ENCODE measurements around the gene MSN.
"Not testable (repeated sequence)": the region's sequence is repeated elsewhere in the genome, so short reads cannot be mapped to it uniquely, and the experiment has no call there.

The MSN gene

DNA sequence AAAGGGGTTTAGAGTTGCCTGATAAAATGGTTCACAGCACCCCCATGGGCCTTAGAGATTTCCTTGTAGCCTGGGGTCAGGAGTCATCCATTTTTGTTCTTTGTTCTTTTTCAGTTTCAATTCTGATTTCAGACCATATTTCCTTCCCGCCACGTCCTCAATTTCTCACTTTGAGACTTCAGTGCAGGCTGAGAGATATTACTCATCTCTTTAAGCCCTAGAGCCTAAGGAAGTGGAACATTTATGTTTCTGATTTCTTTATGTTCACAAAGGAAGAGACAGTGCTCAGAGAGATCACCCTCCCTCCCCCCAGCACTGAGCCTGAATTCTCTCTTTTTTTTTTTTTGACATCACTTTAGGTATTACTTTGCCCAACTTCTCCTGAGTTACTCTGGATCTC is 56.3 kb downstream of the MSN start:
- DNase-seq, result no peak

DNA sequence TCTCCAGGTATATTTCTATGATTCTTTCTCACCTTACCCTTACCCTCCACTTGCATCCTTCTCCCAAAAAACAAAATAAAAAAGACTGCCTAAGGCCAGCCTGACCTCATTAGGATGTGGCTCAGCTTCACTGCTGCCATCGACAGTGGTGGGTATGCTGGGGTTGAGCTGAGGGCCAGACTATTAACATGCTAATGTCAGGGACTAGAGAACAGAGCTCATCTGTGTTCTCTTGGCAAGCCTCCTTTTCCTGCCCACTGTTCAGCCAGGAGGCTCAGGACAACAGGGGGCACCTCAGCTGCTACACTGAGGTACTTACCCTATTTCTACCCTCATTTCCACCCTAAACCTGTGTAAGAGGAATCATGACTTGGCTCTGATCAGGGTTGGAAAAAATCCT is 59.3 kb downstream of the MSN start:
- DNase-seq, result no peak

DNA sequence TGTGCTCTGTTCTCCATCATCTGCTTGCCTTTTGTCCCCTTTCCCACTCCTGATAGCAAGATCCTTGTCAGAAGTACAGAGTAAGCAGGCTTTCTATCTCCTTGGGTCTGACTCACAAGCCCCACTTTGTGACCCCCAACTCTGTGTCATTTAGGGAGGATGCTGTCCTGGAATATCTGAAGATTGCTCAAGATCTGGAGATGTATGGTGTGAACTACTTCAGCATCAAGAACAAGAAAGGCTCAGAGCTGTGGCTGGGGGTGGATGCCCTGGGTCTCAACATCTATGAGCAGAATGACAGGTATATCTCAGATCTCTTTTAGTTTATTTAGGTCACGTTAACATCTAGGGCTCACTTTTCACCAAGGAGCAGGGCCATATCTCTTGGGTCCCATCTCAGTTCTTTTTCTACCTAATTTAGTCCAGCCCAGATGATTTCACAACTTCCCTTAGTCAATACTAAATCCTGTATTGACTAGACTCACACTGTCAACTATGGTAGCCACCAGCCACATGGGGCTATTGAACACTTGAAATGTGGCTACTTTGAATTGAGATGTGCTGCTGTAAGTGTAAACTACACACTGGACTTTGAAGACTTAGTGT is 64.3 kb downstream of the MSN start:
- DNase-seq, result no peak

DNA sequence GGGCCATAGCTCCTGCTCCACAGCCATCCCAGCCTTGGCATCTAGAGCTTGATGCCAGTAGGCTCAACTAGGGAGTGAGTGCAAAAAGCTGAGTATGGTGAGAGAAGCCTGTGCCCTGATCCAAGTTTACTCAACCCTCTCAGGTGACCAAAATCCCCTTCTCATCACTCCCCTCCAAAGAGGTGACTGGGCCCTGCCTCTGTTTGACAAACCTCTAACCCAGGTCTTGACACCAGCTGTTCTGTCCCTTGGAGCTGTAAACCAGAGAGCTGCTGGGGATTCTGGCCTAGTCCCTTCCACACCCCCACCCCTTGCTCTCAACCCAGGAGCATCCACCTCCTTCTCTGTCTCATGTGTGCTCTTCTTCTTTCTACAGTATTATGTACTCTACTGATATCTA is 73.5 kb downstream of the MSN start:
- DNase-seq, result no peak

DNA sequence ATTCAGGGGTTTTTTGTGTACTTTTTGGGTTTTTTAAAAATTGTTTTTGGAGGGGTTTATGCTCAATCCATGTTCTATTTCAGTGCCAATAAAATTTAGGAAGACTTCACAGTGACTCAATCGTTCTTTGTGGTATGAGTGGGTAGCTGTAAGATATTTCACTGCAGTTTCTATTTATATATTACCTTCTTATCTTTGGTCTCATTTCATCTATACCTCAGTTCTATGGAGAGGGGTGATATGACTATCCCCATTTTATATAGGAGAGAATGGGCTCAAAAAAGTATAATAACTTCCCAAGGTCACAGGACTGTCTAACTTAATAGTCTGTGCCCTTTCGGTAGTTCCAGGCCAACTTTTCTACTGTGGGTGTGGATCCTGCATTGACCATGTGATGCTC is 74.4 kb downstream of the MSN start:
- DNase-seq, result no peak

DNA sequence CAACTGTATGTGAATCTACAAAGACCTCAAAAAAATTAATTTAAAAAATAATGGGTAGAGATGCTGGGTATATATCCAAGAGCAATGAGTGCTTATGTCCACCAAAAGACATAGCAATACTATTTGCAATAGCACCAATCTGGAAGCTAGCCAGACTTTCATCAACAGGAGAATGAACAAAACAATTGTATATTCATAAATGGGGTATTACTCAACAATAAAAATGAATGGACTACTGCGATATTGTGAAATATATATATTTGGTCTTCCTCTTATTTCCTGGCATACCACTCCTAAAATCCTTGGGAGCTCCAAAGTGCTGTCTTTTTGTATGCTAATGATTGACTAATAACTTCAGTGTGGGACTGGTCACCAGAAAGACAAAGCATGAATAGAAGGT is 77.5 kb downstream of the MSN start:
- no peak for DNase-seq

DNA sequence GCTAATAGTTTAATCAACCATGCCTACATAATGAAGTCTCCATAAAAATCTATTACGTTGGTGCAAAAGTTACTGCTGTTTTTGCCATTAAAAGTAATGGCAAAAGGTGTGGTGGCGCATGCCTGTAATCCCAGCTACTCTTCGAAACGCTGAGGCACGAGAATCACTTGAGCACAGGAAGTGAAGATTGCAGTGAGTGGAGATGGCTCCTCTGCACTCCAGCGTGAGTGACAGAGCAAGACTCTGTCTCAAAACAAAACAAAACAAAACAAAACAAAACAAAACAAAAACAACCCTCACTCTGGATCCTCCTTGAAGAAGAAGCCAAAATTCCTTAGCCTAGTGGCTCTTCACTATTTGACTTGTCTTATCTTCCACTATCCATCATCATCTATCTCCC is 78.0 kb downstream of the MSN start:
- DNase-seq, result no peak

DNA sequence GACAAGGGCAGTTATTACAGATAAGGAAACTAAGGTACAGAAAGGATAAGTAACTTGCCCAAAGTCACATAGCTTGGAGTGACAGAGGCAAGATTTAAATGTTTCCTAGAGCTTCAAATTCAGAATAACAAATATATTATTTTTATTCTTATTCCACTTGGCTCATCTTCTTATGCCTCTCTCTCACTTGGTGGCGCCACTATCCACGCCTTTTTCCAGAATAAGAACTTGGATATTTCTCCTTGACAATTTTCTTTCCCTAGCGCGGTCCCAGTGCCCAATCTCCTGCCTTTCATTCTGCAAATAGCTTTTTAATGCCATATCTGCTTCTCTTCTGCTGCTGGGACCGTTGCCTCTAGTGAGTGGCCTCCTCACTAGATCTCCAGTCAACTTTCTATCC is 78.5 kb downstream of the MSN start:
- DNase-seq, result no peak

DNA sequence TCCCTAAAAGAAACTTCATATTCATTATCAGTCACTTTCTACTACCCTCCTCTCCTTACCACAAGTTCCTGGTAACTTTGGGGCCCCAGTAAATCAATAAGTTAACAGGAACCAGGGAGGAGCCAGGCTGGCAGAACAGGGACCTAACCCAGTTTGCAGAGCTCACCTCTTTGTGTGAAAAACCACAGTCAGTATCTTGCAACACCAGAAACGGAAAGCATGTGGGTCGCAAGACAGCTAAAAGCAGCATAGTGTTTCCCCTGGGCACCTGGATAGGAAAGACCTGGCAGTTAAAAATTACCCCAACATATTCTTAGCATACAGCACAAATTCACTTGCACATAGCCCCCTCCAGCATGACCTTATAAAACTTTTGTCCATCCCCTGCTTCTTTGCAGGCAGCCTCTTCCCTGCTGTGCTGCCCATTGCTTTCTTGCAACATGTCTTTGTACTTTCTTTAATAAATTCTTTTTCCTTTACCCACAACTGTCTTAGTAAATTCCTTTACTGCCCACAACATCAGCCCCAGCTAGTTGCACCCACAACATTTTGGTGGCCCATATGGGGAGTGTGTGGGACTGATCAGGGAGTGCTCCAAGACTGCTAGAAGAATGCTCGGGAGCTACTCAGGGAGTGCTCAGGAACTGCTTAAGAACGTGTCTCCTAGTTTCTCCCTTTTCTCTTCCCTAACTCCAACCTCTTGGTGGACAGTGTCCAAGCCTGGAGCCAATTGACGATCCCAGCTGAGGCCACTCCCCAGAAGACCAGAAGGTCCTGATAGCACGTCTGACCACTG is 83.4 kb downstream of the MSN start:
- DNase-seq, result no peak

DNA sequence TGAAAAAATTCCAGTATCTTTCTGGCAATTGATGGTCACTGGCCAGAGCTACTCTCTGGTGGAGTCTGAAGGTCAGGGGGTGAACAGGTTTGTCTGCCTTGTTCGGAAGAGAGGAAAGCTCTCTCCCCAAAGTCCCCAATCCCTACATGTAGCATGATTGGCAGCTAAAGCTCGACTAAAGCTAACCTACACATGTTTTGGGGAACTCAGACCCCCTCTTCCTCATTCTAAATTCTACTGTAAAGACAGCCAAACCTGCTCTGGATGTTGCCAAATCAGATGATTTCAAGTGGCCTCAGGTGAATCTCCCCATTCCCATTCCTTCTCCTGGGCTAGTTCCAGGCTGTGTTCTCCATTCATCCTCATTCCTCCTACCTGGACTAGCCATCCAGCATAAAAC is 84.1 kb downstream of the MSN start:
- no peak for DNase-seq

DNA sequence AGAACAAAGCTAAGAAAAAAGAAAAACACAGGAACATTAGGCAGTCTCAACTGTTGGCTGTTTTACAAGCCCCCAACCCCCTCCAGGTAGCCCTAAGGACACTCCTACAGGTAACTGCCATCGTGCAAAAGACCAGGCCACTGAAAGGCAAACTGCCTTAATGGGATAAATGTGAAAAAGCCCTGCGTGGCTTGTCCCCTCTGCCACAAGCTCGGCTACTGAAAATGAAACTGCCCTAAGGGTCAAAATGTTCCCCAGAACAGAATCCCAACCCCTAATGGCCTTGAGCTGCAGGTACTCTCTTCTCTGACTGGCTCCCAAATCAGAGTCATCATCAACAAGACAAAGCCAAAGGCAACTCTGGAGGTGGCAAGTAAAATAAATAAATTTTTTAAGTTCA is 84.8 kb downstream of the MSN start:
- no peak for DNase-seq

DNA sequence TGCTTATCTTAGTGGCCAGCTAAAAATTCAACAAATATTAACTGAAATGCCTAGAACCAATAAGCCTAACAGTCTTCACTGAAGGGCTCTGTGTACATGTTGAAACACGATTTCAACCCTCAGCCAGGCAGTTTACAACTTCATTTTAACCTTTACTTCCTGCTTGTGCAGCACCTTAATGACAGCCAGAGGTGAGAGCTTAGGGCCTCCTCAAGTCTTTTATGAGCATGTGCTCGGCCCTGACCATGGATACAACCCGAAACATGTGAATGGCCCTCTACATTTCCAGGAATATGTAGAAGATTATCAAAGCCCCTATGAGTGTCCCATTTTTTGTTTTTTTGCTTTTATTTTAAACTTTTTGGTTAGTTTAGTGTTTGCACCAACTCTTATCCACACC is 88.3 kb downstream of the MSN start:
- no peak for DNase-seq

DNA sequence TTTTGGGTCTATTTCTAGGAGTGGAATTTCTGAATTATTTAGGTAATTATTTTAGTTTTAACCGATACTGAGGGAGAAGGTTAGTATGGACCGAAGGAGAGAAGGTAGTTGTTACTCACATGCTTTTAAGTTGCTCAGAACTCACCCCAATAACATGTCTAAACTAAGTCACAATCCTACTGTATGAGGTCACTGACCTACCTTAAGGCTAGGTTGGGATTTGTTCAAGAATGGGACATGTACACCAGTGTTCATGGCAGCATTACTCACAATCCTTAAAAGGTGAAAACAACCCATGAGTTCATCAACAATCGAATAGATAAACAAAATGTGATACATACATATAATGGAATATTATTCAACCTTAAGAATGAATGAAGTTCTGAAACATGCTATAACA is 90.5 kb downstream of the MSN start:
- DNase-seq, result no peak

DNA sequence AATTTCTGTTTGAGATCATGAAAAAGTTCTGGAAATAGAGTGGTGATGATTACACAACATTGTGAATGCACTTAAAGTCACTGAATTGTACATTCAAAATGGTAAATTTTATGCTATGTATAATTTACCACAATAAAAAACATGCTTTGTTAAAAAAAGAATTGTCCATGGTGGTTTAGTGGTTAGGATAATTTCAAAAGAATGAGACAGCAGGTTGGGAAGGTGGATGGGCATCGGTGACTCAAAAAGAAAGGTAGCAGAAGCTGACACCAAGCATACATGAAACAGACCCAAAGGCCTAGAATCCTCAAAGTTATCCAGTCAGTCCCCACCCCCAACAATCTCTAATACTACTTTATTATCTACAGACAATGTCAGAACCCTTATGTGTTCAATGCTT is 91.1 kb downstream of the MSN start:
- DNase-seq, result no peak

DNA sequence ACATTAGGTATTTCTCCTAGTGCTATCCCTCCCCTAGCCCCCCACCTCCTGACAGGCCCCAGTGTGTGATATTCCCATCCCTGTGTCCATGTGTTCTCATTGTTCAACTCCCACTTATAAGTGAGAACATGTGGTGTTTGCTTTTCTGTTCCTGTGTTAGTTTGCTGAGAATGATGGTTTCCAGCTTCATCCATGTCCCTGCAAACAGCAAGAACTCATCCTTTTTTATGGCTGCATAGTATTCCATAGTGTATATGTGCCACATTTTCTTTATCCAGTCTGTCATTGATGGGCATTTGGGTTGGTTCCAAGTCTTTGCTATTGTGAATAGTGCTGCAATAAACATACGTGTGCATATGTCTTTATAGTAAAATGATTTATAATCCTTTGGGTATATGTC is 92.1 kb downstream of the MSN start:
- DNase-seq, result not testable (repeated sequence)

DNA sequence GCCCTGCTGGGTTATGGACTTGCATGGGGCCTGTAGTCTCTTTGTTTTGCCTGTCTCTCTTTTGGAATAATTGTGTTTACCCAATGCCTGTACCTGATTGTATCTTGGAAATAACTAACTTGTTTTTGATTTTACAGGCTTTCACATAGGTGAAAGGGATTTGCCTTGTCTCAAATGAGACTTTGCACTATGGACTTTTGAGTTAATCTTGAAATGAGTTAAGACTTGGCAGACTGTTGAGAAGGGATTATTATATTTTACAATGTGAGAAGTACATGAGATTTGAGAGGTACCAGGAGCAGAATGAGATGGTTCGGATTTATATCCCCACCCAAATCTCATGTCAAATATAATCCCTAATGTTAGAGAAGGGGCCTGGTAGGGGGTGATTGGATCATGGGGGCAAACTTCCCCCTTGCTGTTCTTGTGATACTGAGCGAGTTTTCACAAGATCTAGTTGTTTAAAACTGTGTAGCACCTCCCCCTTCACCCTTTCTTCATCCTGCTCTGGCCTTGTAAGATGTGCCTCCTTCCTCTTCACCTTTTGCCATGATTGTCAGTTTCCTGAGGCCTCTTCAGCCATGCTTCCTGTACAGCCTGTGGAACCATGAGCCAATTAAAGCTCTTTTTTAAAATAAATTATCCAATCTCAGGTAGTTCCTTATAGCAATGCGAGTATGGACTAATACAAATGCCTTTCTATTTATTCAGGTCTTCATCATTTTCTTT is 102.3 kb downstream of the MSN start:
- DNase-seq, result no peak

DNA sequence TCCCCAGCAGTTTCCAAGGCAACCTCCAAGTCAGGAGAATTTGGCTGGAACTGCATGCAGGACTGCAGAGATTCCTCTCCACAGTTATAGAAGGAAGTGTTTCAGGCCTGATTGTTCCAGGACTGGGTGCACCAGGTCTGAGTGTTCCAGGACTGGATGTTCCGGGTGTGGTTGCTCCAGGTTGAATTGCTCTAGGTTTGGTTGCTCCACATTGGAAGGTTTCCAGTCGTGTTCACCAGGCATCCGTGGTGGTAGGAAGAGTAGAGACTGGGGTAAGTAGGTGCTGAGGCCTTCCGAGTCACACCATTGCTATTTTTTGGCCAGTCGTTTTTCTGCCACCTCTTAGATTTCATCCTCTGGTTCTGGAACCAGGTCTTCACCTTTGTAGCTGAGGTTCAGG is 105.4 kb downstream of the MSN start:
- DNase-seq, result no peak

DNA sequence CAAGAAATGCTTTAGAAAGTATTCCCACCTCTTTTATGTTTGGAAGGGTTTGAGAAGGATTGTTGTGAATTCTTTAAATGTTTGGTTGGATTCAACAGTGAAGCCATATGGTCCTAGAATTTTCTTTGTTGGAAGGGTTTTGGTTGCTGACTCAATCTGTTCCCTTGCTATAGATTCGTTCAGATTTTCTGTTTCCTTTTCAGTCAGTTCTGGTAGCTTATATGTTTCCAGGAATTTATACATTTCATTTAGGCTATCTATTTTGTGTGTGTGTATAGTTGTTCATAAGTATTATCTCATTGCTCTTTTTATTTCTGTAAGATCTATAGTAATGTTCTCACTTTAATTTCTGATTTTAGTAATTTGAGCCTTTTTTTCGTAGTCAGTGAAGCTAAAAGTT is 114.4 kb downstream of the MSN start:
- DNase-seq, result no peak

DNA sequence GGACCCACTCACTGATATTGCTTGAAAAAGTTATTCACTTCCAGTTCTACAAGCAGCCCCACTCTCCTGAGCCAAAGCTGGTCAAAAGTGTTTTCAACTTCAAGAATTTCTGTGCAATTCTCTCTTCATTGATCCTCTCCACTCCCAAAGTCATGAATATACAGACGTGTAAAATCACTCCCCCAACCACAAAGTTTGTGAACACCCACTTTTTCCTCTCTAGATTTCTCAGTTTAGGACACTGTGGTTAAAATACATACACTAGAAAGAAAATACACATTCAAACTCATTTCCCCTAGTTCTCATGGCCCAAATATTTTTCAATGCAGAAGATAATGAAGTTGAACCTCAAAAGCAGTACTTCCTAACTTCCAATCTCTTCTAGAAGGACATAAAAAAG is 116.3 kb downstream of the MSN start:
- DNase-seq, result no peak

All from activated naive CD4-positive, alpha-beta T cell (primary cell).